SK-N-SH (cell line): ENCODE results near the gene SHISAL1. TPM values are rescaled to one million over a fixed set of nuclear protein-coding genes. Genes with fewer than 3 reads are reported as not detected.

ENCODE experiments used
- CTCF ChIA-PET: fragments of 300-600, 350-600 bp; formaldehyde crosslinking; extraction: SDS; loops from one replicate; lab custom pipeline; 2021; lab: Yijun Ruan, JAX
- POLR2A ChIA-PET: fragments of 350-600 bp; sonication (Branson Sonifier 250); formaldehyde crosslinking; extraction: SDS; loops from one replicate; lab custom pipeline; 2020; ENCODE audit warnings: antibody characterized with exemption, inconsistent platforms; lab: Yijun Ruan, JAX
- DNase-seq: peaks from one replicate; pipeline ENCODE4 v3.0.0; 2012
- H2AFZ ChIP-seq: fragments of 200-600 bp; sonication (generic); 2 replicates; pipeline ENCODE4 v1.8.1; 2016; ENCODE audit warnings: antibody characterized with exemption, mild to moderate bottlenecking, low read depth
- H3F3A ChIP-seq: fragments of 200-600 bp; sonication (generic); replicated peaks from 2 replicates; pipeline ENCODE3; 2016; ENCODE audit warnings: antibody characterized with exemption, mild to moderate bottlenecking; ENCODE audit not compliant: insufficient read depth
- H3K27ac ChIP-seq, 2 experiments: fragments of 200-500 bp in 1 of 2; fragments of 200-600 bp in 1 of 2; sonication (Bioruptor generic) in 1 of 2; sonication (generic), shearing (Covaris generic) in 1 of 2; 2 replicates each; pipeline versions ENCODE4 v1.5.1 to v1.6.1; 2014 to 2016; ENCODE audit warnings: low read depth in 2 of 2, inconsistent platforms in 1 of 2, low read length in 1 of 2, mild to moderate bottlenecking in 1 of 2, mixed read lengths in 1 of 2
- H3K27me3 ChIP-seq: fragments of 200-600 bp; sonication (generic), shearing (Covaris generic); 2 replicates; pipeline ENCODE4 v1.6.1; 2016; ENCODE audit warnings: mixed run types; ENCODE audit not compliant: insufficient read depth
- H3K36me3 ChIP-seq, 2 experiments: fragments of 200-500 bp in 1 of 2; fragments of 200-600 bp in 1 of 2; sonication (Bioruptor generic) in 1 of 2; sonication (generic) in 1 of 2; replicated peaks in 1 of 2; 2 replicates each; pipeline versions ENCODE3 to v1.5.1; 2014 to 2016; ENCODE audit warnings: low read length in 1 of 2, mild to moderate bottlenecking in 1 of 2; ENCODE audit not compliant: insufficient read depth in 2 of 2, control insufficient read depth in 1 of 2
- H3K4me1 ChIP-seq, 2 experiments: fragments of 200-500 bp in 1 of 2; fragments of 200-600 bp in 1 of 2; sonication (Bioruptor generic) in 1 of 2; sonication (generic), shearing (Covaris generic) in 1 of 2; 2 replicates each; pipeline versions ENCODE4 v1.5.1 to v1.6.1; 2014 to 2016; ENCODE audit warnings: low read depth in 1 of 2, low read length in 1 of 2, mixed run types in 1 of 2; ENCODE audit not compliant: insufficient read depth in 2 of 2, control insufficient read depth in 1 of 2
- H3K4me2 ChIP-seq: fragments of 200-600 bp; sonication (generic), shearing (Covaris generic); 2 replicates; pipeline ENCODE4 v1.6.1; 2017; ENCODE audit warnings: mixed run types
- H3K4me3 ChIP-seq, 2 experiments: fragments of 200-500 bp in 1 of 2; fragments of 200-600 bp in 1 of 2; sonication (Bioruptor generic) in 1 of 2; sonication (generic), shearing (Covaris generic) in 1 of 2; 2 replicates each; pipeline versions ENCODE4 v1.5.1 to v1.8.1; 2014 to 2016; ENCODE audit warnings: low read depth in 2 of 2, inconsistent platforms in 1 of 2, low read length in 1 of 2, mild to moderate bottlenecking in 1 of 2, mixed read lengths in 1 of 2, moderate library complexity in 1 of 2
- H3K79me2 ChIP-seq: fragments of 200-600 bp; sonication (generic); 2 replicates; pipeline ENCODE4 v1.8.1; 2017; ENCODE audit warnings: mild to moderate bottlenecking; ENCODE audit not compliant: insufficient read depth
- H3K9ac ChIP-seq: fragments of 200-600 bp; sonication (generic); 2 replicates; pipeline ENCODE4 v1.6.1; 2017; ENCODE audit warnings: mixed run types
- H3K9me2 ChIP-seq: fragments of 200-600 bp; sonication (generic); 2 replicates; pipeline ENCODE4 v1.6.1; 2017; ENCODE audit warnings: mixed run types
- H3K9me3 ChIP-seq: fragments of 200-600 bp; sonication (generic); 2 replicates; pipeline ENCODE4 v1.6.1; 2017; ENCODE audit warnings: mixed run types, mild to moderate bottlenecking, moderate library complexity
- H4K20me1 ChIP-seq: fragments of 200-600 bp; sonication (generic); 2 replicates; pipeline ENCODE4 v1.6.1; 2017; ENCODE audit warnings: mild to moderate bottlenecking, mixed run types; ENCODE audit not compliant: insufficient read depth
- ELF1 ChIP-seq: IDR thresholded peaks from 2 replicates; pipeline ENCODE4 v1.4.0; 2012
- GATA2 ChIP-seq: sonication (generic); formaldehyde crosslinking; IDR thresholded peaks from 2 replicates; pipeline ENCODE4 v1.5.0; 2020; ENCODE audit warnings: mild to moderate bottlenecking, missing genetic modification reagents
- NFIC ChIP-seq: IDR thresholded peaks from 2 replicates; pipeline ENCODE4 v1.4.0; 2012; ENCODE audit warnings: borderline replicate concordance
- POLR2AphosphoS5 ChIP-seq: IDR thresholded peaks from 2 replicates; pipeline ENCODE4 v1.6.1; 2012; ENCODE audit warnings: low read depth, low read length
- RFX5 ChIP-seq: IDR thresholded peaks from 2 replicates; pipeline ENCODE4 v1.6.1; 2012; ENCODE audit warnings: mild to moderate bottlenecking, improper control_type of control experiment, low read length
- SIN3A ChIP-seq: IDR thresholded peaks from 2 replicates; pipeline ENCODE4 v1.6.1; 2012; ENCODE audit warnings: low read depth, mild to moderate bottlenecking, low read length, moderate library complexity, borderline replicate concordance
- TCF12 ChIP-seq: IDR thresholded peaks from 2 replicates; pipeline ENCODE4 v1.4.0; 2012
- TEAD4 ChIP-seq: IDR thresholded peaks from 2 replicates; pipeline ENCODE4 v1.4.0; 2012; ENCODE audit warnings: mild to moderate bottlenecking, borderline replicate concordance; ENCODE audit not compliant: insufficient read depth
- WGBS: methylation state at CpG from one replicate; pipeline ENCODE4 v1.1.6; 2017; ENCODE audit warnings: low lambda C conversion rate; 5-methylcytosine and 5-hydroxymethylcytosine counted together
- polyA plus RNA-seq, 3 experiments: library from polyadenylated mRNA; depleted of rRNA; stranded (reverse); fragments of >200 nt; gene quantifications; 2 replicates each; pipeline ENCODE4 v1.2.3, GENCODE V29; 2012
- TF ChIP-seq, protein P1 (sequence below): fragments of 200-600 bp; sonication (generic); IDR thresholded peaks from 2 replicates; pipeline ENCODE4 v1.6.1; 2017; ENCODE audit warnings: antibody characterized with exemption, mild to moderate bottlenecking, moderate library complexity
- TF ChIP-seq, protein P2 (sequence below): IDR thresholded peaks from 2 replicates; pipeline ENCODE4 v1.4.0; 2012; ENCODE audit warnings: low read depth, borderline replicate concordance
- TF ChIP-seq, protein P3 (sequence below): IDR thresholded peaks from 2 replicates; pipeline ENCODE4 v1.4.0; 2012; ENCODE audit warnings: low read depth

SHISAL1 gene
- polyA plus RNA-seq, 1 of the 3 experiments (the other 2 are of a cell fraction) = 0.10 TPM

DNA sequence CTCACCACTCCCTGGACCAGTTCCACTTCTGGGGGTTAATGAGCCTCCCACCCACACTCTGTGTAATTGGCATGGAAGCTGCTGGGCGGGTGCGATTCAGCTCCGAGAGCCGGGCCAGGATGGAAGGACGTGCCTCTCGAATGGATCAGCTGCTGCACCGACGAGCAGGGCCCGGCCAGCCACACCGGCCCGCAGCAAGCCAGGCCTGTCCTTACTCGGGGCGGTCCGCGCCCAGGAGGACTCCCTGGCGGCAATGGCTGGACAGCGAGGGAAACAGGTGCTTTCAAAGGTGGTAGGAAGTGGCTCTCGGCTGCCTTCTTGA, 4.3 kb upstream of the SHISAL1 start:
- H3K4me2 ChIP-seq = no peak overlapping the region
- POLR2A ChIA-PET = interaction anchor here (0.7 kb wide), 1 partner anchor 122 kb away, joined by 3 read pairs; no protein-coding TSS in a partner anchor
- TF ChIP-seq, protein P1, sequence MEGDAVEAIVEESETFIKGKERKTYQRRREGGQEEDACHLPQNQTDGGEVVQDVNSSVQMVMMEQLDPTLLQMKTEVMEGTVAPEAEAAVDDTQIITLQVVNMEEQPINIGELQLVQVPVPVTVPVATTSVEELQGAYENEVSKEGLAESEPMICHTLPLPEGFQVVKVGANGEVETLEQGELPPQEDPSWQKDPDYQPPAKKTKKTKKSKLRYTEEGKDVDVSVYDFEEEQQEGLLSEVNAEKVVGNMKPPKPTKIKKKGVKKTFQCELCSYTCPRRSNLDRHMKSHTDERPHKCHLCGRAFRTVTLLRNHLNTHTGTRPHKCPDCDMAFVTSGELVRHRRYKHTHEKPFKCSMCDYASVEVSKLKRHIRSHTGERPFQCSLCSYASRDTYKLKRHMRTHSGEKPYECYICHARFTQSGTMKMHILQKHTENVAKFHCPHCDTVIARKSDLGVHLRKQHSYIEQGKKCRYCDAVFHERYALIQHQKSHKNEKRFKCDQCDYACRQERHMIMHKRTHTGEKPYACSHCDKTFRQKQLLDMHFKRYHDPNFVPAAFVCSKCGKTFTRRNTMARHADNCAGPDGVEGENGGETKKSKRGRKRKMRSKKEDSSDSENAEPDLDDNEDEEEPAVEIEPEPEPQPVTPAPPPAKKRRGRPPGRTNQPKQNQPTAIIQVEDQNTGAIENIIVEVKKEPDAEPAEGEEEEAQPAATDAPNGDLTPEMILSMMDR = no peak
- TF ChIP-seq, protein P2, sequence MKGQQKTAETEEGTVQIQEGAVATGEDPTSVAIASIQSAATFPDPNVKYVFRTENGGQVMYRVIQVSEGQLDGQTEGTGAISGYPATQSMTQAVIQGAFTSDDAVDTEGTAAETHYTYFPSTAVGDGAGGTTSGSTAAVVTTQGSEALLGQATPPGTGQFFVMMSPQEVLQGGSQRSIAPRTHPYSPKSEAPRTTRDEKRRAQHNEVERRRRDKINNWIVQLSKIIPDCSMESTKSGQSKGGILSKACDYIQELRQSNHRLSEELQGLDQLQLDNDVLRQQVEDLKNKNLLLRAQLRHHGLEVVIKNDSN = no peak
- no peak for TF ChIP-seq TEAD4
- TF ChIP-seq, protein P3, sequence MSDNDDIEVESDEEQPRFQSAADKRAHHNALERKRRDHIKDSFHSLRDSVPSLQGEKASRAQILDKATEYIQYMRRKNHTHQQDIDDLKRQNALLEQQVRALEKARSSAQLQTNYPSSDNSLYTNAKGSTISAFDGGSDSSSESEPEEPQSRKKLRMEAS = no peak
- no peak for TF ChIP-seq RFX5
- TF ChIP-seq SIN3A = no peak
- TF ChIP-seq NFIC = no peak

DNA sequence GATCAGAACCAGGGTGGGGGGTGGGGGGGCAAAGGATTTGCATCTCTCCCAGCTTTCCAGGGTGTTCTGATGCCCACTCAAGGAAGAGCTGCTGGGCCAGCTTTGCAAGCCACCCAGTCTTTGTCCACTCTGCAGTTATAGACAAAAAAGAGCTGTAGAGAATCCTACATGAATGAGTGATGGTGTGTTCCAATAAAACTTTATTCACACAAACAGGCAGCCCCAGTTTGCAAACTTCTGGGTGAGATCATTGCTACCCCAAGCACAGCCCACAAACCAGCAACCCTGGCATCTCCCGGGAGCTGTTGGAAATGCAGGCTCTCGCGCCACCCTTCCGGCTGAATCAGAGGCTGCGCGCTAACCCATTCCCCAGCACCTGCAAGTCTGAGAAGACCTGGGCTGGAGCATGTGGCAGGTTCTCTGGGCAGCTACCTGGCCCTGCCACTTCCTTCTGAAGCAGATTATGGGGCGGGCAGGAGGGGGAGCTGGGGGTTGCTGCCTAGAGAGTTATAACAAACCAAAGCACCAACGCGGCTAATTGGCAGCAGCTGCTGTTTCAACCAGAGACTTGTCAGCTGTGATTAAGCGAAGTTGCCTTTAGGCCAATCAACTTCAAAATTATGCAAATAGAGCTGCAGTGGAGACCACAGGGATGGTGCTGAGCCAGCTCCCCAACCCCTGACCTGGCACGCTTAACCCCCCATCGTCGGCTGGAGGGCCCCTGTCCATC, 3.8 kb upstream of the SHISAL1 start:
- H2AFZ ChIP-seq = no peak overlapping the region
- DNase-seq = no peak
- CTCF ChIA-PET = interaction anchor here (0.6 to 1.5 kb wide), 4 partner anchors 10 to 323 kb away, joined by 3 to 5 read pairs (median 4); no protein-coding TSS in a partner anchor

More for the DNA sequence above, 4.3 kb upstream of the SHISAL1 start:
- Histone ChIP-seq H3K79me2 (no peaks in the 10 kb centered on the region), H3K36me3 (no peaks in the 10 kb centered on the region), H3K27ac (no peak overlapping the region), H3K27me3 (no peaks in the 10 kb centered on the region), H4K20me1 (no peaks in the 10 kb centered on the region), H3K9me2 (no peaks in the 10 kb centered on the region), H3K4me3 (no peak overlapping the region), H3K4me1 (peaks cover 0 to 11% of the 10 kb centered on the region in 2 experiments; a peak in 1 of 4 replicates), H2AFZ (no peak overlapping the region), H3K9ac (no peak overlapping the region), H3K9me3 (no peaks in the 10 kb centered on the region), H3F3A (no peaks in the 10 kb centered on the region)
- DNase-seq = no peak
- WGBS = 96% methylated on average over 12 of the region's 18 CpGs
- CTCF ChIA-PET = interaction anchor here (0.6 to 1.3 kb wide), 2 partner anchors 10 to 103 kb away, joined by 3 read pairs; no protein-coding TSS in a partner anchor

More for the DNA sequence above, 3.8 kb upstream of the SHISAL1 start:
- Histone ChIP-seq H3K79me2 (no peaks in the 10 kb centered on the region), H3K4me1 (peaks cover 0 to 11% of the 10 kb centered on the region in 2 experiments; a peak in 1 of 4 replicates), H3K27ac (no peak overlapping the region), H4K20me1 (no peaks in the 10 kb centered on the region), H3K36me3 (no peaks in the 10 kb centered on the region), H3F3A (no peaks in the 10 kb centered on the region), H3K9me3 (no peaks in the 10 kb centered on the region), H3K9ac (no peak overlapping the region), H3K27me3 (no peaks in the 10 kb centered on the region), H3K9me2 (no peaks in the 10 kb centered on the region), H3K4me2 (no peak overlapping the region), H3K4me3 (no peak overlapping the region)
- WGBS = 84% methylated on average over 10 of the region's 13 CpGs
- POLR2A ChIA-PET = interaction anchor here (0.7 kb wide), 1 partner anchor 121 kb away, joined by 3 read pairs; no protein-coding TSS in a partner anchor
- TF ChIP-seq ELF1 = no peak
- no peak for TF ChIP-seq POLR2AphosphoS5
- TF ChIP-seq GATA2 = no peak
- no peak for TF ChIP-seq TCF12
